Measurements from ENCODE around the gene PHACTR4. TPM values are rescaled to one million over a fixed set of nuclear protein-coding genes. Genes with fewer than 3 reads are reported as not detected.
A peak's percentile ranks its signal among the peaks of the same experiment; 100 is the strongest.

The PHACTR4 gene
- total and polyA plus RNA-seq, 2 of the 13 experiments (the other 11 are each of a cell fraction or from before 2014, with no cell fraction given), result 13.9 to 17.1 TPM

GRCh38 chr1:28369371-28370238, at the start of gene PHACTR4 (continued):
- TF ChIP-seq RBM39 (IDR thresholded peaks at IDR 0.05; ENCODE audit: low read depth, low read length, poor library complexity, severe bottlenecking), result peak; percentile 97
- peak; percentile 31; the same call in 1 of the 2 replicates for TF ChIP-seq ZNF235 (CRISPR knock-in tag; IDR thresholded peaks at IDR 0.05; ENCODE audit: borderline replicate concordance)
- TF ChIP-seq, protein P1, sequence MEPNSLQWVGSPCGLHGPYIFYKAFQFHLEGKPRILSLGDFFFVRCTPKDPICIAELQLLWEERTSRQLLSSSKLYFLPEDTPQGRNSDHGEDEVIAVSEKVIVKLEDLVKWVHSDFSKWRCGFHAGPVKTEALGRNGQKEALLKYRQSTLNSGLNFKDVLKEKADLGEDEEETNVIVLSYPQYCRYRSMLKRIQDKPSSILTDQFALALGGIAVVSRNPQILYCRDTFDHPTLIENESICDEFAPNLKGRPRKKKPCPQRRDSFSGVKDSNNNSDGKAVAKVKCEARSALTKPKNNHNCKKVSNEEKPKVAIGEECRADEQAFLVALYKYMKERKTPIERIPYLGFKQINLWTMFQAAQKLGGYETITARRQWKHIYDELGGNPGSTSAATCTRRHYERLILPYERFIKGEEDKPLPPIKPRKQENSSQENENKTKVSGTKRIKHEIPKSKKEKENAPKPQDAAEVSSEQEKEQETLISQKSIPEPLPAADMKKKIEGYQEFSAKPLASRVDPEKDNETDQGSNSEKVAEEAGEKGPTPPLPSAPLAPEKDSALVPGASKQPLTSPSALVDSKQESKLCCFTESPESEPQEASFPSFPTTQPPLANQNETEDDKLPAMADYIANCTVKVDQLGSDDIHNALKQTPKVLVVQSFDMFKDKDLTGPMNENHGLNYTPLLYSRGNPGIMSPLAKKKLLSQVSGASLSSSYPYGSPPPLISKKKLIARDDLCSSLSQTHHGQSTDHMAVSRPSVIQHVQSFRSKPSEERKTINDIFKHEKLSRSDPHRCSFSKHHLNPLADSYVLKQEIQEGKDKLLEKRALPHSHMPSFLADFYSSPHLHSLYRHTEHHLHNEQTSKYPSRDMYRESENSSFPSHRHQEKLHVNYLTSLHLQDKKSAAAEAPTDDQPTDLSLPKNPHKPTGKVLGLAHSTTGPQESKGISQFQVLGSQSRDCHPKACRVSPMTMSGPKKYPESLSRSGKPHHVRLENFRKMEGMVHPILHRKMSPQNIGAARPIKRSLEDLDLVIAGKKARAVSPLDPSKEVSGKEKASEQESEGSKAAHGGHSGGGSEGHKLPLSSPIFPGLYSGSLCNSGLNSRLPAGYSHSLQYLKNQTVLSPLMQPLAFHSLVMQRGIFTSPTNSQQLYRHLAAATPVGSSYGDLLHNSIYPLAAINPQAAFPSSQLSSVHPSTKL (CRISPR knock-in tag; IDR thresholded peaks at IDR 0.05), result peak; percentile 49; the same call in 1 of the 2 replicates
- TF ChIP-seq HOXA3 (CRISPR knock-in tag; IDR thresholded peaks at IDR 0.05), result peak; percentile 84
- peak; percentile 65 for TF ChIP-seq ETV5 (CRISPR knock-in tag; IDR thresholded peaks at IDR 0.05; ENCODE audit: borderline replicate concordance)
- TF ChIP-seq ZXDC (CRISPR knock-in tag; IDR thresholded peaks at IDR 0.05), result 0 out of 2 replicates have a peak, but pooled peaks have one; percentile 20
- TF ChIP-seq RXRA (CRISPR knock-in tag; IDR thresholded peaks at IDR 0.05), result peak; percentile 73
- TF ChIP-seq ETV6 (CRISPR knock-in tag; conservative IDR thresholded peaks at IDR 0.05), result 0 out of 2 replicates have a peak, but pooled peaks have one; percentile 69
- peak; percentile 43; the same call in 1 of the 2 replicates for TF ChIP-seq FOSL2 (CRISPR knock-in tag; IDR thresholded peaks at IDR 0.05)
- no peak for TF ChIP-seq PAX8 (CRISPR knock-in tag; IDR thresholded peaks at IDR 0.05; ENCODE audit: borderline replicate concordance)
- TF ChIP-seq, protein P2, sequence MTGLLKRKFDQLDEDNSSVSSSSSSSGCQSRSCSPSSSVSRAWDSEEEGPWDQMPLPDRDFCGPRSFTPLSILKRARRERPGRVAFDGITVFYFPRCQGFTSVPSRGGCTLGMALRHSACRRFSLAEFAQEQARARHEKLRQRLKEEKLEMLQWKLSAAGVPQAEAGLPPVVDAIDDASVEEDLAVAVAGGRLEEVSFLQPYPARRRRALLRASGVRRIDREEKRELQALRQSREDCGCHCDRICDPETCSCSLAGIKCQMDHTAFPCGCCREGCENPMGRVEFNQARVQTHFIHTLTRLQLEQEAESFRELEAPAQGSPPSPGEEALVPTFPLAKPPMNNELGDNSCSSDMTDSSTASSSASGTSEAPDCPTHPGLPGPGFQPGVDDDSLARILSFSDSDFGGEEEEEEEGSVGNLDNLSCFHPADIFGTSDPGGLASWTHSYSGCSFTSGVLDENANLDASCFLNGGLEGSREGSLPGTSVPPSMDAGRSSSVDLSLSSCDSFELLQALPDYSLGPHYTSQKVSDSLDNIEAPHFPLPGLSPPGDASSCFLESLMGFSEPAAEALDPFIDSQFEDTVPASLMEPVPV (CRISPR knock-in tag; IDR thresholded peaks at IDR 0.05), result peak; percentile 76; the same call in 1 of the 2 replicates
- peak; percentile 74 for TF ChIP-seq SALL1 (CRISPR knock-in tag; IDR thresholded peaks at IDR 0.05)
- peak; percentile 36; the same call in 1 of the 2 replicates for TF ChIP-seq AHDC1 (CRISPR knock-in tag; IDR thresholded peaks at IDR 0.05; ENCODE audit: borderline replicate concordance)
